Measurements from ENCODE around the gene GRM3.

DNA sequence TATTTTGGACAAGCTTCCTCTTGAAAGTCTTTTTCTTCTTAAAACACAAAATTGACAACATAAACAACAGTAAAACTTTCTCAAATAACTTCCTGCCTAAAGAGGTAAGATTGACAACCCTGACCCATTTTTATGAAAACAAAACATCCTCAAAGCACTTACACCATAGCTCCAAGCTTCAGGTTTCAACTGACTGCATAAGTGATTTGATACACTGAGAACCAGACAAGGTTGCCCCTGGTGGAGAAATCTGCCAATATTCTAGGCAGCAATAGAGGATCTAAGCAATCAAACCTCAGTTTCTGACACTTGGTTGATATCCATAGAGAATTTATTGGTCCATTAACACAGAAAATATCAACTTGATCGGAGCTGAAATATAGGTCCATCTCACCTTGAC, 267.9 kb downstream of the GRM3 start:
- TF ChIP-seq POLR2A (IDR thresholded peaks at IDR 0.05) (no peak), CTCF (IDR thresholded peaks at IDR 0.05) (no peak)

All from thyroid gland (tissue), 4 donors.